Endothelial cell of umbilical vein (primary cell): ENCODE measurements around the gene KCNIP3. TPM values are rescaled to one million over a fixed set of nuclear protein-coding genes. Genes with fewer than 3 reads are reported as not detected.
"Not testable (repeated sequence)": the region's sequence is repeated elsewhere in the genome, so short reads cannot be mapped to it uniquely, and the experiment has no call there.

Experiments
- BruUV-seq: library from RNA; stranded (reverse); fragments of 400-500 nt; replicated peaks from 2 replicates; lab custom pipeline; 2021; lab: Mats Ljungman, UMichigan
- CTCF ChIA-PET: fragments of 300-600, 350-600 bp; sonication (Branson Sonifier 250); formaldehyde crosslinking; loops from one replicate; lab custom pipeline; 2021; ENCODE audit warnings: antibody characterized with exemption, inconsistent platforms; lab: Charles Lee
- POLR2A ChIA-PET: fragments of 300-600, 350-600 bp; sonication (Branson Sonifier 250); formaldehyde crosslinking; loops from one replicate; lab custom pipeline; 2021; ENCODE audit warnings: antibody characterized with exemption, inconsistent platforms; lab: Charles Lee
- DNase-seq: peaks from one replicate; pipeline ENCODE4 v3.0.0-alpha.2; 2011; ENCODE audit warnings: low read depth, low spot score
- FAIRE-seq: peaks from 2 replicates; lab custom pipeline; 2011; peaks lifted over from hg19 to GRCh38; lab: Jason Lieb, UNC
- H2AFZ ChIP-seq: 2 replicates; pipeline ENCODE4 v1.6.0; 2012; ENCODE audit warnings: low read depth, low read length, control low read depth, inconsistent platforms
- H3K27ac ChIP-seq: 2 replicates; pipeline ENCODE4 v1.5.1; 2011; ENCODE audit warnings: low read depth, mild to moderate bottlenecking, control low read depth, low read length, moderate library complexity; ENCODE audit not compliant: insufficient read depth
- H3K27me3 ChIP-seq, 2 experiments: 2 replicates each; pipeline versions ENCODE4 v1.6.0 to v1.6.1; 2011; ENCODE audit warnings: low read length in 2 of 2, mixed read lengths in 1 of 2; ENCODE audit not compliant: control insufficient read depth in 2 of 2, insufficient read depth in 2 of 2
- H3K36me3 ChIP-seq, 2 experiments: 2 replicates in 1 of 2; 3 replicates in 1 of 2; pipeline ENCODE4 v1.5.1; 2011; ENCODE audit warnings: low read length in 2 of 2, mild to moderate bottlenecking in 1 of 2, moderate library complexity in 1 of 2; ENCODE audit not compliant: control insufficient read depth in 2 of 2, insufficient read depth in 2 of 2; ENCODE audit errors: extremely low read depth in 1 of 2
- H3K4me1 ChIP-seq: 3 replicates; pipeline ENCODE4 v1.5.1; 2011; ENCODE audit warnings: mild to moderate bottlenecking, low read length; ENCODE audit not compliant: control insufficient read depth, insufficient read depth; ENCODE audit errors: extremely low read depth
- H3K4me2 ChIP-seq: 2 replicates; pipeline ENCODE4 v1.6.1; 2011; ENCODE audit warnings: low read length, control low read depth, mixed read lengths; ENCODE audit not compliant: insufficient read depth
- H3K4me3 ChIP-seq, 3 experiments: fragments of 200-600 bp in 1 of 3; sonication (generic), shearing (Covaris generic) in 1 of 3; replicated peaks in 1 of 3; 2 replicates each; pipeline ENCODE4 v1.5.1; 2011 to 2016; ENCODE audit warnings: control low read depth in 3 of 3, low read length in 3 of 3, mild to moderate bottlenecking in 2 of 3, inconsistent platforms in 1 of 3, low read depth in 1 of 3, moderate library complexity in 1 of 3; ENCODE audit not compliant: insufficient read depth in 1 of 3
- H3K79me2 ChIP-seq: 2 replicates; pipeline ENCODE4 v1.6.0; 2012; ENCODE audit warnings: low read length, inconsistent platforms; ENCODE audit not compliant: control insufficient read depth, insufficient read depth
- H3K9ac ChIP-seq: replicated peaks from 2 replicates; pipeline ENCODE3; 2011; ENCODE audit warnings: low read length, control low read depth; ENCODE audit not compliant: insufficient read depth; ENCODE audit errors: extremely low read depth
- H3K9me1 ChIP-seq: replicated peaks from 3 replicates; pipeline ENCODE4 v1.6.0; 2011; ENCODE audit warnings: mild to moderate bottlenecking, low read length; ENCODE audit not compliant: control insufficient read depth, insufficient read depth; ENCODE audit errors: extremely low read depth
- H3K9me3 ChIP-seq: replicated peaks from 2 replicates; pipeline ENCODE4 v1.5.1; 2012; ENCODE audit warnings: low read length, inconsistent platforms; ENCODE audit not compliant: control insufficient read depth, insufficient read depth
- H4K20me1 ChIP-seq: replicated peaks from 2 replicates; pipeline ENCODE3; 2011; ENCODE audit warnings: mild to moderate bottlenecking, low read length; ENCODE audit not compliant: control insufficient read depth, insufficient read depth; ENCODE audit errors: extremely low read depth
- FOS ChIP-seq: IDR thresholded peaks from 2 replicates; pipeline ENCODE4 v1.6.1; 2011; ENCODE audit warnings: mild to moderate bottlenecking, low read length, moderate library complexity, borderline replicate concordance; ENCODE audit not compliant: insufficient read depth
- GATA2 ChIP-seq: IDR thresholded peaks from 2 replicates; pipeline ENCODE4 v1.7.0; 2011; ENCODE audit warnings: low read depth, mild to moderate bottlenecking, moderate library complexity, mixed read lengths, low read length; ENCODE audit not compliant: insufficient read length, insufficient read depth
- JUN ChIP-seq: IDR thresholded peaks from 2 replicates; pipeline ENCODE4 v1.6.1; 2011; ENCODE audit warnings: borderline replicate concordance, low read depth; ENCODE audit not compliant: insufficient read length, insufficient read depth
- MAX ChIP-seq: IDR thresholded peaks from 2 replicates; pipeline ENCODE4 v1.6.1; 2011; ENCODE audit not compliant: insufficient read depth, insufficient read length
- MYC ChIP-seq: IDR thresholded peaks from one replicate; pipeline ENCODE4 v1.6.1; 2011; ENCODE audit warnings: mild to moderate bottlenecking, low read depth, low read length
- POLR2A ChIP-seq: IDR thresholded peaks from 2 replicates; pipeline ENCODE4 v1.6.1; 2012; ENCODE audit warnings: low read depth, mild to moderate bottlenecking, control low read depth, low read length
- POLR2AphosphoS5 ChIP-seq: IDR thresholded peaks from 2 replicates; pipeline ENCODE4 v1.6.1; 2012; ENCODE audit warnings: low read depth, mild to moderate bottlenecking, control low read depth, low read length, moderate library complexity; ENCODE audit not compliant: insufficient read depth
- dilution Hi-C: fragments of 300-500 bp; cut with MboI; formaldehyde crosslinking; loops from one replicate; pipeline ENCODE4 v1.15.0; 2019; ENCODE audit warnings: low sequenced_read_pairs; ENCODE audit not compliant: extremely low pct_ligation_motif_present
- intact Hi-C: fragments of 100-400 bp; cut with micrococcal nuclease; formaldehyde crosslinking; loops from one replicate; pipeline ENCODE4 v1.10.0; 2022
- polyA plus RNA-seq, 4 experiments: library from polyadenylated mRNA; depleted of rRNA in 3 of 4; stranded (reverse) in 3 of 4; unstranded in 1 of 4; fragments of >200 nt; gene quantifications; 2 replicates each; pipeline versions ENCODE4 v1.2.1 to v1.2.3, GENCODE V29; 2011 to 2012; ENCODE audit warnings: missing spikeins in 1 of 4
- total RNA-seq: library from RNA; stranded (reverse); gene quantifications from 2 replicates; pipeline ENCODE4 v1.2.3, GENCODE V29; 2021
- TF ChIP-seq, protein P1 (sequence below), 2 donors: IDR thresholded peaks; 1 replicate in 1 of 2; 2 replicates in 1 of 2; pipeline ENCODE4 v1.5.1; 2011; ENCODE audit warnings: low read length in 2 of 2, mild to moderate bottlenecking in 2 of 2, moderate library complexity in 2 of 2, control low read depth in 1 of 2, inconsistent platforms in 1 of 2, low read depth in 1 of 2; ENCODE audit not compliant: insufficient read depth in 1 of 2; ENCODE audit errors: extremely low read depth in 1 of 2

The KCNIP3 gene
- total and polyA plus RNA-seq, 2 donors (not counting 3 experiments of a cell fraction or from before 2014, with no cell fraction given), result 0.12 to 0.62 TPM

DNA sequence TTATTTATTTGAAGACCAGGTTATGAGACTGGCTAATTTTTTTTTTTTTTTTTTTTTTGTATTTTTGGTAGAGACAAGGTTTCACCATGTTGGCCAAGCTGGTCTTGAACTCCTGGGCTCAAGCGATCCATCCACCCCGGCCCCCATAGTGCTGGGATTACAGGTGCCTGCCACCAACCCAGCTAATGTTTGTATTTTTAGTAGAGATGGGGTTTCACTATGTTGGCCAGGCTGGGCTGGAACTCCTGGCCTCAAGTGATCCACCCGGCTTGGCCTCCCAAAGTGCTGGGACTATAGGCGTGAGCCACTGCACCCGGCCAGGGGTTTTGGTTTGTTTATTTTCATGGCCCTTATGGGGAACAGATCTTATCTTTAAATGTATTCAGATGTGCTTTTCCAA is 27.4 kb upstream of the KCNIP3 start:
- H3K9ac ChIP-seq, H3K4me2 ChIP-seq, H3K36me3 ChIP-seq, H3K27me3 ChIP-seq, dilution Hi-C loops, H3K9me3 ChIP-seq, H3K79me2 ChIP-seq, H3K4me1 ChIP-seq, DNase-seq, BruUV-seq, H4K20me1 ChIP-seq, H2AFZ ChIP-seq, POLR2A ChIA-PET, CTCF ChIA-PET, H3K4me3 ChIP-seq, intact Hi-C loops, H3K9me1 ChIP-seq, FAIRE-seq, H3K27ac ChIP-seq: not testable (repeated sequence)

GRCh38 chr2:95270541-95271081 is 26.5 kb upstream of the KCNIP3 start:
- Histone ChIP-seq H4K20me1 (no peaks in the 10 kb centered on the region), H3K9me3 (no peaks in the 10 kb centered on the region), H3K9ac (no peak overlapping the region), H3K79me2 (no peaks in the 10 kb centered on the region), H3K27ac (no peak overlapping the region), H3K36me3 (no peaks in the 10 kb centered on the region), H3K4me3 (no peak overlapping the region), H3K4me1 (no peaks in the 10 kb centered on the region), H3K27me3 (no peaks in the 10 kb centered on the region), H3K4me2 (no peak overlapping the region), H2AFZ (no peak overlapping the region), H3K9me1 (no peaks in the 10 kb centered on the region)
- BruUV-seq, result no TSS peak
- ChIA-PET POLR2A (no interaction called here), CTCF (no interaction called here)
- intact Hi-C loops, result no loop called here
- TF ChIP-seq POLR2A (no peak), MYC (no peak), FOS (no peak), GATA2 (no peak), MAX (no peak), JUN (no peak), POLR2AphosphoS5 (no peak)
- TF ChIP-seq, protein P1, sequence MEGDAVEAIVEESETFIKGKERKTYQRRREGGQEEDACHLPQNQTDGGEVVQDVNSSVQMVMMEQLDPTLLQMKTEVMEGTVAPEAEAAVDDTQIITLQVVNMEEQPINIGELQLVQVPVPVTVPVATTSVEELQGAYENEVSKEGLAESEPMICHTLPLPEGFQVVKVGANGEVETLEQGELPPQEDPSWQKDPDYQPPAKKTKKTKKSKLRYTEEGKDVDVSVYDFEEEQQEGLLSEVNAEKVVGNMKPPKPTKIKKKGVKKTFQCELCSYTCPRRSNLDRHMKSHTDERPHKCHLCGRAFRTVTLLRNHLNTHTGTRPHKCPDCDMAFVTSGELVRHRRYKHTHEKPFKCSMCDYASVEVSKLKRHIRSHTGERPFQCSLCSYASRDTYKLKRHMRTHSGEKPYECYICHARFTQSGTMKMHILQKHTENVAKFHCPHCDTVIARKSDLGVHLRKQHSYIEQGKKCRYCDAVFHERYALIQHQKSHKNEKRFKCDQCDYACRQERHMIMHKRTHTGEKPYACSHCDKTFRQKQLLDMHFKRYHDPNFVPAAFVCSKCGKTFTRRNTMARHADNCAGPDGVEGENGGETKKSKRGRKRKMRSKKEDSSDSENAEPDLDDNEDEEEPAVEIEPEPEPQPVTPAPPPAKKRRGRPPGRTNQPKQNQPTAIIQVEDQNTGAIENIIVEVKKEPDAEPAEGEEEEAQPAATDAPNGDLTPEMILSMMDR (IDR thresholded peaks at IDR 0.05; ENCODE audit: extremely low read depth in 1 of 2, insufficient read depth in 1 of 2, low read depth in 1 of 2, low read length in 2 of 2), result no peak
- DNase-seq, result no peak
- dilution Hi-C loops, result no loop called here
- FAIRE-seq, result no peak
